HCT116 (cell line): ENCODE measurements around the gene CMTM6. TPM values are rescaled to one million over a fixed set of nuclear protein-coding genes. Genes with fewer than 3 reads are reported as not detected.

Experiments used
- ATAC-seq: fragments of 200-7000 bp; cut with Tn5 transposase; 2 replicates; pipeline ENCODE4 v1.9.1; 2020; ENCODE audit warnings: mild to moderate bottlenecking, moderate library complexity
- BruUV-seq: library from RNA; stranded (reverse); fragments of 400-500 nt; replicated peaks from 2 replicates; lab custom pipeline; 2021; lab: Mats Ljungman, UMichigan
- CTCF ChIA-PET: fragments of 300-600 bp; sonication (Branson Sonifier 250); formaldehyde crosslinking; loops from one replicate; lab custom pipeline; 2021; ENCODE audit warnings: antibody characterized with exemption; lab: Charles Lee
- POLR2A ChIA-PET: fragments of 300-600, 350-600 bp; sonication (Branson Sonifier 250); formaldehyde crosslinking; loops from one replicate; lab custom pipeline; 2021; ENCODE audit warnings: antibody characterized with exemption; lab: Charles Lee
- RAD21 ChIA-PET, 2 experiments: fragments of 300-600 bp; sonication (Branson Sonifier 250); formaldehyde crosslinking; loops; one replicate each; lab custom pipeline; 2023; ENCODE audit warnings: low total read pairs in 2 of 2; ENCODE audit not compliant: uncharacterized antibody in 2 of 2, unreplicated experiment in 2 of 2, low non-redundant PET in 1 of 2; lab: Charles Lee
- DNase-seq: peaks from one replicate; pipeline ENCODE4 v3.0.0-alpha.2; 2010; ENCODE audit warnings: low read depth, low spot score
- H2AFZ ChIP-seq: fragments of 200-600 bp; shearing (Covaris generic), sonication (generic); 2 replicates; pipeline ENCODE4 v1.6.1; 2017; ENCODE audit warnings: low read depth, mixed run types, mixed read lengths, antibody characterized with exemption, low read length; ENCODE audit not compliant: poor library complexity, severe bottlenecking
- H3K27ac ChIP-seq: 2 replicates; pipeline ENCODE4 v1.5.1; 2012; ENCODE audit warnings: low read depth, low read length
- H3K27me3 ChIP-seq: fragments of 200-600 bp; sonication (generic); 2 replicates; pipeline ENCODE4 v1.6.1; 2016; ENCODE audit warnings: mixed run types, low read length, mixed read lengths; ENCODE audit not compliant: insufficient read depth
- H3K36me3 ChIP-seq, 2 experiments: fragments of 200-500 bp in 1 of 2; fragments of 200-600 bp in 1 of 2; sonication (Bioruptor generic) in 1 of 2; sonication (generic) in 1 of 2; 2 replicates each; pipeline versions ENCODE4 v1.5.1 to v1.6.1; 2014 to 2016; ENCODE audit warnings: low read length in 2 of 2, inconsistent platforms in 1 of 2, mixed read lengths in 1 of 2, mixed run types in 1 of 2; ENCODE audit not compliant: insufficient read depth in 2 of 2, control insufficient read depth in 1 of 2
- H3K4me1 ChIP-seq, 2 experiments: fragments of 200-600 bp in 1 of 2; sonication (generic) in 1 of 2; 2 replicates each; pipeline versions ENCODE4 v1.5.1 to v1.6.1; 2012 to 2017; ENCODE audit warnings: low read length in 2 of 2, inconsistent platforms in 1 of 2, mild to moderate bottlenecking in 1 of 2, mixed read lengths in 1 of 2, mixed run types in 1 of 2, moderate library complexity in 1 of 2; ENCODE audit not compliant: insufficient read depth in 2 of 2, control insufficient read depth in 1 of 2
- H3K4me2 ChIP-seq: fragments of 200-600 bp; sonication (generic); 2 replicates; pipeline ENCODE4 v1.6.1; 2017; ENCODE audit warnings: mixed run types, low read length, mixed read lengths
- H3K4me3 ChIP-seq, 2 experiments: fragments of 200-600 bp in 1 of 2; sonication (generic) in 1 of 2; replicated peaks in 1 of 2; 2 replicates each; pipeline ENCODE4 v1.5.1; 2011 to 2016; ENCODE audit warnings: low read length in 2 of 2, control low read depth in 1 of 2, low read depth in 1 of 2, mild to moderate bottlenecking in 1 of 2, mixed read lengths in 1 of 2, mixed run types in 1 of 2
- H3K79me2 ChIP-seq: fragments of 200-600 bp; sonication (generic); 2 replicates; pipeline ENCODE4 v1.6.1; 2017; ENCODE audit warnings: mild to moderate bottlenecking, mixed run types, low read length, moderate library complexity, mixed read lengths; ENCODE audit not compliant: insufficient read depth
- H3K9ac ChIP-seq: fragments of 200-600 bp; sonication (generic); 2 replicates; pipeline ENCODE4 v1.6.1; 2016; ENCODE audit warnings: low read length, mixed read lengths
- H3K9me2 ChIP-seq: fragments of 200-600 bp; sonication (generic), shearing (Covaris generic); 2 replicates; pipeline ENCODE4 v1.6.1; 2017; ENCODE audit warnings: mixed run types, mild to moderate bottlenecking, moderate library complexity; ENCODE audit not compliant: insufficient read depth
- H3K9me3 ChIP-seq, 2 experiments: fragments of 200-500 bp in 1 of 2; fragments of 200-600 bp in 1 of 2; sonication (Bioruptor generic) in 1 of 2; sonication (generic) in 1 of 2; 2 replicates each; pipeline ENCODE4 v1.6.1; 2014 to 2017; ENCODE audit warnings: low read length in 2 of 2, mixed read lengths in 2 of 2, inconsistent platforms in 1 of 2, low read depth in 1 of 2, mild to moderate bottlenecking in 1 of 2, mixed run types in 1 of 2, moderate library complexity in 1 of 2; ENCODE audit not compliant: control insufficient read depth in 1 of 2, insufficient read depth in 1 of 2
- H4K20me1 ChIP-seq: fragments of 200-600 bp; sonication (generic), shearing (Covaris generic); 2 replicates; pipeline ENCODE4 v1.6.1; 2017; ENCODE audit warnings: mixed run types, mild to moderate bottlenecking, moderate library complexity; ENCODE audit not compliant: insufficient read depth
- ATF3 ChIP-seq: IDR thresholded peaks from 2 replicates; pipeline ENCODE4 v1.6.1; 2012
- CBX3 ChIP-seq: IDR thresholded peaks from 2 replicates; pipeline ENCODE4 v1.6.1; 2012; ENCODE audit warnings: low read depth
- CEBPB ChIP-seq: IDR thresholded peaks from 2 replicates; pipeline ENCODE4 v1.6.1; 2012; ENCODE audit warnings: low read depth
- CTCF ChIP-seq, 3 experiments: fragments of 200-600 bp in 1 of 3; sonication (generic) in 1 of 3; IDR thresholded peaks in 2 of 3; conservative IDR thresholded peaks in 1 of 3; 2 replicates each; pipeline ENCODE4 v1.5.1; 2012 to 2017; ENCODE audit warnings: low read depth in 2 of 3, low read length in 2 of 3, antibody characterized with exemption in 1 of 3, borderline replicate concordance in 1 of 3, control low read depth in 1 of 3, mild to moderate bottlenecking in 1 of 3, mixed read lengths in 1 of 3, mixed run types in 1 of 3, moderate library complexity in 1 of 3; ENCODE audit not compliant: insufficient read depth in 1 of 3
- EGR1 ChIP-seq: IDR thresholded peaks from 2 replicates; pipeline ENCODE4 v1.6.1; 2012; ENCODE audit warnings: low read depth
- ELF1 ChIP-seq: IDR thresholded peaks from 2 replicates; pipeline ENCODE4 v1.6.1; 2012; ENCODE audit warnings: low read depth, borderline replicate concordance
- EZH2 ChIP-seq: fragments of 200-600 bp; sonication (generic); IDR thresholded peaks from 2 replicates; pipeline ENCODE4 v1.6.1; 2017; ENCODE audit warnings: antibody characterized with exemption, mixed run types
- FOSL1 ChIP-seq: IDR thresholded peaks from 2 replicates; pipeline ENCODE4 v1.6.1; 2012; ENCODE audit warnings: low read depth
- JUND ChIP-seq: IDR thresholded peaks from 2 replicates; pipeline ENCODE4 v1.6.1; 2012
- MAX ChIP-seq: IDR thresholded peaks from 2 replicates; pipeline ENCODE4 v1.6.1; 2012
- POLR2AphosphoS5 ChIP-seq: IDR thresholded peaks from 2 replicates; pipeline ENCODE4 v1.6.1; 2011; ENCODE audit warnings: mild to moderate bottlenecking, low read depth, low read length, moderate library complexity
- SIN3A ChIP-seq: IDR thresholded peaks from 2 replicates; pipeline ENCODE4 v1.6.1; 2012; ENCODE audit warnings: low read depth
- SP1 ChIP-seq: IDR thresholded peaks from 2 replicates; pipeline ENCODE4 v1.6.1; 2012; ENCODE audit warnings: low read depth
- SRF ChIP-seq: IDR thresholded peaks from 2 replicates; pipeline ENCODE4 v1.6.1; 2012; ENCODE audit warnings: low read depth
- TCF7L2 ChIP-seq: IDR thresholded peaks from 2 replicates; pipeline ENCODE4 v1.7.0; 2011; ENCODE audit warnings: borderline replicate concordance, inconsistent platforms; ENCODE audit not compliant: insufficient read depth, insufficient read length; ENCODE audit errors: extremely low read depth
- YY1 ChIP-seq: IDR thresholded peaks from 2 replicates; pipeline ENCODE4 v1.6.1; 2011; ENCODE audit warnings: low read length, low read depth, moderate library complexity, mild to moderate bottlenecking; ENCODE audit not compliant: insufficient replicate concordance; ENCODE audit errors: extremely low read depth
- ZFX ChIP-seq: fragments of 450-650 bp; IDR thresholded peaks from 2 replicates; pipeline ENCODE4 v1.6.1; 2017
- ZNF274 ChIP-seq: fragments of 200-500 bp; sonication (Bioruptor generic); IDR thresholded peaks from 2 replicates; pipeline ENCODE4 v1.6.1; 2014; ENCODE audit warnings: mild to moderate bottlenecking, low read depth, low read length, inconsistent platforms
- intact Hi-C: fragments of 100-400 bp; cut with micrococcal nuclease; formaldehyde crosslinking; loops from 2 replicates; pipeline ENCODE4 v1.10.0; 2022
- total RNA-seq: library from RNA; stranded (reverse); gene quantifications from one replicate; pipeline ENCODE4 v1.2.1, GENCODE V29; 2021; ENCODE audit not compliant: unreplicated experiment
- TF ChIP-seq, protein P1 (sequence below): IDR thresholded peaks from 2 replicates; pipeline ENCODE4 v1.6.1; 2012; ENCODE audit warnings: low read depth
- TF ChIP-seq, protein P2 (sequence below): IDR thresholded peaks from 2 replicates; pipeline ENCODE4 v1.6.1; 2011; ENCODE audit warnings: mild to moderate bottlenecking, low read length, moderate library complexity; ENCODE audit not compliant: insufficient replicate concordance; ENCODE audit errors: extremely low read depth

The CMTM6 gene
- total RNA-seq, 1 experiment from 2014 or later: 41.1 TPM

- RAD21 ChIA-PET: no interaction called here
- peaks cover 3% of the 10 kb centered on the region; the same call in 1 of the 2 replicates for H3K79me2 ChIP-seq
- no peak for DNase-seq
- no peaks in the 10 kb centered on the region for H3K27me3 ChIP-seq
- H3K27ac ChIP-seq: no peak overlapping the region
- H3K36me3 ChIP-seq: peaks cover 2 to 3% of the 10 kb centered on the region in 2 experiments; a peak in 1 of 4 replicates
- no peak overlapping the region for H3K9ac ChIP-seq
- no peaks in the 10 kb centered on the region for H3K4me1 ChIP-seq
- H4K20me1 ChIP-seq: no peaks in the 10 kb centered on the region
- TF ChIP-seq CEBPB (no peak), JUND (no peak), POLR2AphosphoS5 (no peak), FOSL1 (no peak), EZH2 (no peak), ZFX (no peak), SRF (no peak), ELF1 (no peak), YY1 (no peak), SP1 (no peak), CTCF (IDR thresholded peaks at IDR 0.05 in 2 of 3, conservative IDR thresholded peaks at IDR 0.05 in 1 of 3; ENCODE audit: borderline replicate concordance in 1 of 3, insufficient read depth in 1 of 3, low read depth in 2 of 3, low read length in 2 of 3) (no peak), CBX3 (no peak), ZNF274 (no peak), ATF3 (no peak), EGR1 (no peak), SIN3A (no peak), TCF7L2 (no peak), MAX (no peak)
- TF ChIP-seq, protein P1, sequence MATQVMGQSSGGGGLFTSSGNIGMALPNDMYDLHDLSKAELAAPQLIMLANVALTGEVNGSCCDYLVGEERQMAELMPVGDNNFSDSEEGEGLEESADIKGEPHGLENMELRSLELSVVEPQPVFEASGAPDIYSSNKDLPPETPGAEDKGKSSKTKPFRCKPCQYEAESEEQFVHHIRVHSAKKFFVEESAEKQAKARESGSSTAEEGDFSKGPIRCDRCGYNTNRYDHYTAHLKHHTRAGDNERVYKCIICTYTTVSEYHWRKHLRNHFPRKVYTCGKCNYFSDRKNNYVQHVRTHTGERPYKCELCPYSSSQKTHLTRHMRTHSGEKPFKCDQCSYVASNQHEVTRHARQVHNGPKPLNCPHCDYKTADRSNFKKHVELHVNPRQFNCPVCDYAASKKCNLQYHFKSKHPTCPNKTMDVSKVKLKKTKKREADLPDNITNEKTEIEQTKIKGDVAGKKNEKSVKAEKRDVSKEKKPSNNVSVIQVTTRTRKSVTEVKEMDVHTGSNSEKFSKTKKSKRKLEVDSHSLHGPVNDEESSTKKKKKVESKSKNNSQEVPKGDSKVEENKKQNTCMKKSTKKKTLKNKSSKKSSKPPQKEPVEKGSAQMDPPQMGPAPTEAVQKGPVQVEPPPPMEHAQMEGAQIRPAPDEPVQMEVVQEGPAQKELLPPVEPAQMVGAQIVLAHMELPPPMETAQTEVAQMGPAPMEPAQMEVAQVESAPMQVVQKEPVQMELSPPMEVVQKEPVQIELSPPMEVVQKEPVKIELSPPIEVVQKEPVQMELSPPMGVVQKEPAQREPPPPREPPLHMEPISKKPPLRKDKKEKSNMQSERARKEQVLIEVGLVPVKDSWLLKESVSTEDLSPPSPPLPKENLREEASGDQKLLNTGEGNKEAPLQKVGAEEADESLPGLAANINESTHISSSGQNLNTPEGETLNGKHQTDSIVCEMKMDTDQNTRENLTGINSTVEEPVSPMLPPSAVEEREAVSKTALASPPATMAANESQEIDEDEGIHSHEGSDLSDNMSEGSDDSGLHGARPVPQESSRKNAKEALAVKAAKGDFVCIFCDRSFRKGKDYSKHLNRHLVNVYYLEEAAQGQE: no peak
- TF ChIP-seq, protein P2, sequence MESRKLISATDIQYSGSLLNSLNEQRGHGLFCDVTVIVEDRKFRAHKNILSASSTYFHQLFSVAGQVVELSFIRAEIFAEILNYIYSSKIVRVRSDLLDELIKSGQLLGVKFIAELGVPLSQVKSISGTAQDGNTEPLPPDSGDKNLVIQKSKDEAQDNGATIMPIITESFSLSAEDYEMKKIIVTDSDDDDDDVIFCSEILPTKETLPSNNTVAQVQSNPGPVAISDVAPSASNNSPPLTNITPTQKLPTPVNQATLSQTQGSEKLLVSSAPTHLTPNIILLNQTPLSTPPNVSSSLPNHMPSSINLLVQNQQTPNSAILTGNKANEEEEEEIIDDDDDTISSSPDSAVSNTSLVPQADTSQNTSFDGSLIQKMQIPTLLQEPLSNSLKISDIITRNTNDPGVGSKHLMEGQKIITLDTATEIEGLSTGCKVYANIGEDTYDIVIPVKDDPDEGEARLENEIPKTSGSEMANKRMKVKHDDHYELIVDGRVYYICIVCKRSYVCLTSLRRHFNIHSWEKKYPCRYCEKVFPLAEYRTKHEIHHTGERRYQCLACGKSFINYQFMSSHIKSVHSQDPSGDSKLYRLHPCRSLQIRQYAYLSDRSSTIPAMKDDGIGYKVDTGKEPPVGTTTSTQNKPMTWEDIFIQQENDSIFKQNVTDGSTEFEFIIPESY: no peak
- BruUV-seq: no TSS peak
- CTCF ChIA-PET: interaction anchor here (0.8 to 1.0 kb wide), 2 partner anchors 13 to 105 kb away, joined by 3 read pairs; no protein-coding TSS in a partner anchor
- intact Hi-C loops: no loop called here
- no peaks in the 10 kb centered on the region for H3K9me2 ChIP-seq
- no peak overlapping the region for H3K4me3 ChIP-seq
- no peaks in the 10 kb centered on the region for H3K9me3 ChIP-seq
- no peak for ATAC-seq
- H3K4me2 ChIP-seq: no peak overlapping the region
- POLR2A ChIA-PET: no interaction called here
- no peak overlapping the region for H2AFZ ChIP-seq
Observed at GRCh38 chr3:32480604-32481003, 22.0 kb downstream of the CMTM6 start.
